ENCODE results near the gene CAMSAP2.
"Not testable (repeated sequence)": the region's sequence is repeated elsewhere in the genome, so short reads cannot be mapped to it uniquely, and the experiment has no call there.

CAMSAP2 gene

DNA sequence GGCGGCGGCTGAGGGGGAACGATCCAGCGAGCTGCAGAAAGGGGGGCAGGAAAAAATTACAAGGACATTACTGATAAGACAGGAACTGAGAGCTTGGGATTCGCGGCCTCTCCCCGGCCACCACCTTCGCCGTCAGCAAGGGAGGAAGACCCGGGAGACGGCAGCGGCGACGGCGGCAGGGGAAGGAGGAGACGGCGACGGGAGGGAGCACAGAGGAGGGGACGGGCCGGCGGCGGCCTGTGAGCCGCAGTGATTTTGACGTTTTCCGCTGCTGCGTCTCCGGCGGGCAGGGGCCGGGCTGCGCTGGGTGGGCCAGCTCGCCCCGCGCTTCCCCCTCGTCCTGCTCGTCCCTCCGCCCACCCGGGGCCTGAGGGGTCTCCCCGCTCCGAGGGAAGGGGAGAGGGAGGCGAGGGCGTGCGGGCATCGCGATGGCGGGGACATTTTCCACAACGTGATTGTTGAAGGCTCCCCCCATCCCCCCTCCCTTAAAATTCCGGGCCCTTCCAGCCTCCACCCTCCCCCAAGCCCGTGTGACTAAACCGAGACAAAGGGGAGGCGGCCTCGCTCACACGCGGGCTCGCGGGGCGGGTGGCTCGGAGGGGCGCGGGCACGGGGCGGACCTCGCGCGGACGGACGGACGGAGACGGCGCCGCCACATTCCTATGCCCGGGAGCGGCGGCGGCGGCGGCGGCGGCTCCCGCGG is 407 bp downstream of the CAMSAP2 start:
- DNase-seq (ENCODE audit: low read depth, low spot score), result peak; percentile 33

DNA sequence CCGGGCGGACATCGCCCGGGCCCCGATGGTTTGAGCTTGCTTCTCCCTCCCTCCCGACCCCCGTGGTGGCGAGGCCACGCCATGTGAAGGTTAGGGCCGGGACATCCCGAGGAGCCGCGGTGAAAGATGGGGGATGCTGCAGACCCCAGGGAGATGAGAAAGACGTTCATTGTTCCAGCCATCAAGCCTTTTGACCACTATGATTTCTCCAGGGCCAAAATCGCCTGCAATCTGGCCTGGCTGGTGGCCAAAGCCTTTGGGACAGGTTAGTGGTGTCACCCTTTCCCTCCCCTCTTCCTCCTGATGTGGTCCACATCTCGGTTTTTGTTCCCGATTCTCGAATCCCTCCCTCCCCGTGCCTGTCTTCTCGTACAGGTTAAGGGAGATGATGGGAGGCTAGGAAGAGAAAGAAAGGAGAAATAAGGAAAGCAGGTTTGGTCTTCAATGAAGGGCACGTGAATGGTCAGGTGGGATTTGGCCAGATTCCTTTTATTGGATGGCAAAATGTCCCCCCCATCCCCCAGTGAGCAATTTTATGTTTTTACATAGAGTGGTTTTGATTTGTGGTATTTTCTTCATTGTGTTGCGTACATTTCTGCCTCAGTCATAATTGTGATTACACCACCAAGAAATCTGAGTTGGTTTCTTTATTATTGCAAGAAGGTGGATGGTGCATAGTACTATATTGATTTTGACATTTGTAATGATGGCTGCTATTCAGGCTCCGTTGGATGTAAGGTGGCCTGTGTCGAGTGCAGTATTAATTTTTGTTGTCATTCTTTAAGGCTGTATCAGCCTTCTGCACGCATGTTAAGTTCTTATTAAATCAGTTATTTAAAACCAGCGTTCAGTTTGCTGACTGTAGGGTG is 1.2 kb downstream of the CAMSAP2 start:
- no peak for DNase-seq (ENCODE audit: low read depth, low spot score)

DNA sequence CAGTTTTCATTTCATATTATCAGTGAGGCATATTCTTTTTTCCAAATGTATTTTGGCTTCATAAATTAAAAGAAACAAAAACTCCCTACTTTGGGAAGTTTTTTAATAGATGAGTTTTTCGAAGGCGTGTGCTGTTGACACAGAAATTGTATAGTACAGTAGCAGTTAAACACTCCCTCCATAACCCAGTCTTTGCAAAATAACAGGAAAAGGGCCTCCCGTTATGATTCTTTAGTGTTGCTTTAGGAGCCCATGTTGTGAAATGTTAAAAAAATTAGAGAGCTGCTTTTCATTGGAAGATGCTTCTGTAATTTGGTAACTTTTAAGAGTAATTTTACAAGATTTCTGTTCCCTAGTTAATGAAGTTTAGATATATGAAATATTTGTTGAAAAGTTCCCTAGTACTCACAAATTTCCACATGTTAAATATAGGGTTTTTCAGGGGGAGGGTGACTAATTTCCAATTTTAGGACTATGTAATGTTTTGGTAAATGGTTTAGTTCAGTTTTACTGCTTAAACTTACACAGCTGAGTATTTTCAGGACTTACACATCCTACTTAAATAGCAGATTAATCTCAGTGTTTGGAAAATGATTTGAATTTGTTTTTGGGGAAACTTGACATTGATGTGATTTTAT is 2.0 kb downstream of the CAMSAP2 start:
- DNase-seq (ENCODE audit: low read depth, low spot score), result no peak

DNA sequence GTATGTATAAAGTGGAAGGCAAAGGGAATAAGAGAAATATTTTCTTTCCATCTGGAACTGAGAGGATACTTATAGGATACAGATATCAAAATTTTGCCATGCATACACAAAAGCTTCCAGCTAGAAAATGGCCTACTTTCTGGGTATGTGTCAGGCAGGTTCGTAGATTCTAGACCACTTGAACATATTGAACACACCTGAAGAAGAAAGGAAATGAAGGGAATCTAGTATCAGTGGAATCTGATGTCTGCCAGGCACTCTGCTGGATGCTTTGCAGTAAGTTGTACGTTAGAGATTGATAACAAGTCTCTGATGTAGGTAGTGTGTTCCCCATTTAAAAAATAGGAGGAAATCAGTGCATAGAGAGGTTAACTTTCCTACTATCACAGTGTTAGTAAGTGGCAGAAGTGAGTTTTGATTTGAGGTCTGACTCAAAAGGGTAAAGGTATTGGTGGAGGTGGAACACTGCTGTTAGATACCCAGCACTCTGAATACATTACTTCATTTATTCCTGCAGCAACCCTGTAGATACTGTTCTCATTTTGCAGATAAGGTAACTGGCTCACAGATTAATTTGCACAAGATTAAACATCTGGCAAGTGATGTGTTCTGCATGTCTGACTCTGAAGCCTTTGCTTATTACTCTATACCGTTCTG is 3.0 kb downstream of the CAMSAP2 start:
- no peak for DNase-seq (ENCODE audit: low read depth, low spot score)

DNA sequence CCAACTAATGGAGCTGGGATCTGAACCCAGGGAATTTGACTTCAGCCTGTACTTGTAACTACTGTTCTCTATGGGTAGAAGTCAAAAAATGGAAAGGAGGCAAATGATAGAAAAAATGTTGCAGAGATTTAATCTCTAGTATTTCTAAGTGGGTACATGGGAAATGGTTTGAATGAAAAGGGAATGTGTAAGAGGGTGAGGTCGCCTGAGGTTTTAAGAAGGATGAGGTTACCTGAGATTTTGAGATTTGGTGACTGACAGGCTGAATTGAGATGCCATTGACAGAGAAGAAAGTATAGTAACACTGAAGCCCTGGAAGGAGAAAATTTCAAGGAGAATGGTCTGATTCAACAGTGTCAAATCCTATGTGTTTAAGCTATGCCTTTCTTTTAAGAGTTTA is 5.5 kb downstream of the CAMSAP2 start:
- no peak for DNase-seq (ENCODE audit: low read depth, low spot score)

GRCh38 chr1:200749090-200749489 is 10.4 kb downstream of the CAMSAP2 start:
- DNase-seq (ENCODE audit: low read depth, low spot score), result no peak

DNA sequence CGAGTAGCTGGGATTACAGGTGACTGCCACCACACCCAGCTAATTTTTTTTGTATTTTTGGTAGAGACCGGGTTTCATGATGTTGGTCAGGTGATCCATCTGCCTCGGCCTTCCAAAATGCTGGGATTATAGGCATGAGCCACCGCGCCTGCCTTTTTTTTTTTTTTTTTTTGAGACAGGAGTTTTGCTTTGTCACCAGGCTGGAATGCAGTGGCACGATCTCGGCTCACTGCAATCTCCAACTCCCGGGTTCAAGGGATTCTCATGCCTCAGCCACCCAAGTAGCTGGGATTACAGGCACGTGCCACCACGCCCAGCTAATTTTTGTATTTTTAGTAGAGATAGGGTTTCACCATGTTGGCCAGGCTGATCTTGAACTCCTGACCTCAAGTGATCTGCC is 12.1 kb downstream of the CAMSAP2 start:
- not testable (repeated sequence) for DNase-seq (ENCODE audit: low read depth, low spot score)

- DNase-seq (ENCODE audit: low read depth, low spot score), result no peak
These were observed 13.0 kb downstream of the CAMSAP2 start for GRCh38 chr1:200751717-200752116.

DNA sequence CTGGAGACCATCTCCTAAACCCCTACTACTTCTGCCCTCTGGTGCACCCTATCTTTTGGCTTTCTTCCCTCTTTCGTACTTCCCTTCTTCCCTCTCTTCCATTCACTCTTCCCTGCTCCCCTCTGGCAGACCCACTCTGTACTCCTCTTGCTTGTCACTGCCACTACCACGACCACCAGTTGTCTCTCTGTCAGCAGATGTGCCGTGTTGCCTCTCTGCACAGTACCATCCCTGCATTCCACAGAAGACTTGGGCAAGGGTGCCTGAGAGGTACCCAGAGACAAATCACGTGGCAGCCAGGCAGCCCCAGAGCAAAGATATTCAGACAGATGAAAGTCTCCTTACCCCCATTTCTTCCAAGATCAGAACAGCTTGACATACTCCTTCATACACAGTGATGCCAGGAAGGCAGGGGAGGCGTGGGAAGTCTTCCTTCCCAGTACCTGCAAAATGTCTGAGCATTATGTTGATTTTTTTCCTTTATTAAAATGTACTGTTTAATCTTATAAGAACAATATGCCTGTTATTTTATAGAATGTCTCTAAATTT is 15.0 kb downstream of the CAMSAP2 start:
- no peak for DNase-seq (ENCODE audit: low read depth, low spot score)

- DNase-seq (ENCODE audit: low read depth, low spot score), result no peak
These were observed 16.8 kb downstream of the CAMSAP2 start for GRCh38 chr1:200755456-200755855.

DNA sequence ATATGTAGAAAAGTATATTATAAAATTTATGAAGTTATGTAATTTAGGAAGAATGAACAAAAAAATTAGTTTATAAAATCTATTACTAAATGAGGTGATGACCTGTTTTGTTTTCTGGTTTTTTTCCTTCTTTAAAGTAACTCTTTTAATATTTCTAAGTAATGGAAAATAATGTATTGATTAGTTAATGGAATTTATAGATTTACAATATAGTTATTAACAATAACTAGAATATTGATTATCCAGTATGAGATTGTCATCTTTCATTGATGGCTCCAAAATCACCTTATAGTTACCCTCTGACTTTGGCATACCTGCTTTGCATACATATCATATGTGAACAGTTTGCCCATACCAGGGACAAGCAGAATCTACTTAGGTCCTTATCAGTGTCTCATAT is 23.4 kb downstream of the CAMSAP2 start:
- DNase-seq (ENCODE audit: low read depth, low spot score), result no peak

GRCh38 chr1:200767321-200767720 is 28.6 kb downstream of the CAMSAP2 start:
- DNase-seq (ENCODE audit: low read depth, low spot score), result no peak

GRCh38 chr1:200771625-200772555 is 33.2 kb downstream of the CAMSAP2 start:
- no peak for DNase-seq (ENCODE audit: low read depth, low spot score)

DNA sequence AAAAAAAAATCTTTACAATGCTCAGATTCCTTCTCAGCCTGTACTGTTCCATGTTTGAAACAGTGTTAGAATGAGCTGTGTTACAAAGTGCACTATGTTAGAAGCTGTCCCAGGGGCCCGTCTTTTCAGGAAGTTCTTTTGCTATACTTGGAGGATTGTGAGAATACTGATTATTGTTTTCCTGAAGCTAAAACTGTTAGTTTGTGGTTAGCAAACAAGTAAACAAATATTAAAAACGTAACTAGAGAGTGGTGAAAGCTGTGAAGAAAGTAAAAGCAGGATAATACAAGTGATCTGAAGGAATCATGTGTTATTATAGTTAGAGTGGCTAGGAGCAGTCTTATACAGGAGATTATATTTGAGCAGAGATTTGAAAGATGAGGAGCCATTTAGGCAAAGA is 35.6 kb downstream of the CAMSAP2 start:
- DNase-seq (ENCODE audit: low read depth, low spot score), result no peak

DNA sequence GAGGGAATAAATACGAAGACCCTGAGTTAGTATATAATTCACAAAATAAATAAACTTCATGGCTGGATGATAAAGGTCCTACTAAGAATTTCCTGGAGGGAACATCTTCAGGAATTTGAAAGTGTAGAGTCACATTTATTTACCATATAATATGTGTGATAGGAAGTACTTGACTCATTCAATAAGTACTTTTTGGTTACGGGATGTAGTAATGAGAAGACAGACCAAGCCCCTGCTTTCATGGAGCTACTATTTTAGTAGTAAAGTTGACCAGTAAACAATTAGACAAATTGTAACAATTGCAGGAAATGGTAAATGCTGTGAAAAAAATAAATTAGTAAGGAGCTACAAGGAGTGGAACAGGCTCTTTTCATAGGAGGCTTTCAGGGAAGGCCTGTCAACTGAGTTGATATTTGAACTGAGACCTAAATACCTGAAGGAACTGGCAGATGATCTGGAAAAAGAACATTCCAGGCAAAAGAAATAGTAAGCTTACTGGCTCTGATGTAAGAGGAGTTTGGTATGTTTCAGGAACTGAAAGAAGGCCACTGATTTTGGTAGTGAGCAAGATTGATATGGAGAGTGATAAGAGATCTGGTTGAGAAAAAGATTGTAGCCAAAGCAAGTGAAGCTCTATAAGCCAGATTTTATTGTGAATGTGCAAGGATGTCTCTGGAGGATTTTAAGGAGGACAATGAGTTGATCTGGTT is 36.2 kb downstream of the CAMSAP2 start:
- no peak for DNase-seq (ENCODE audit: low read depth, low spot score)

GRCh38 chr1:200775850-200776249 is 37.2 kb downstream of the CAMSAP2 start:
- DNase-seq (ENCODE audit: low read depth, low spot score), result no peak

DNA sequence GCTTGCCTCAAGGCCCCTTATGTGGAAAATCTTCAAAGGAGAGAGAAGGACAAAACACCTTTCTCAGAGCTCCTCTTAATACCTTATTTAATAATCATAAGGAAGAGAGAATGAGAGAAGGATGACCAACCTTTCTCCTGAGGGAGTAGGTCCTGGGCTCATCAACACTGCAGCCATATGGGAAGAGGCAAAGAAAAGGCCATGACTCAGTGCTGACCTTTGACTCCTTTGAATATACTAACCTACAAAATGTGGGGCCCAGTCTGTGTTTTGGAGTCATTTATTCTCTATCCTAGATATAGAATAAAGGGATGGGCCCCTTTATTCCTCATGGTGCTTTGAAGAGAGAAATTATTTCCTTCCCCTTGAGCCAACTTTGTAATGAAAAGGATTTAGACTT is 38.3 kb downstream of the CAMSAP2 start:
- DNase-seq (ENCODE audit: low read depth, low spot score), result no peak

DNA sequence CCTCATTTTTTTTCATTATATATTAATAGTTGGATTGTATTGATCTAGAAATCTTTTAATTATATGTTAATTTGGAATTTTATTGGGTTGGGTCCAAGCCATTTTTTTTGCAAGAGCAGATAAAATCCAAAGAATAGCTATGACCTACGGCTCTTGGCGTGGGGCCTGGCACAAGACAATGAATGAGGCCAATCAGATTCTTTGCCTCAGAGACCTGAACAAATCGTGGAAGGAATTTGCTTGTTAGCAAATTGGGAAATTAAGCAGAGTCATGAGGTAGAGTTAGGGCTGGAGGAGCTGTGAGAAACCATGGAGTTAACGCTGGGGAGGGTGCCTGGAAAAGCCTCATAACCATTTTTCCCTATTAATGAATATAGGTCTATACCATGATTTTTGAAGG is 40.1 kb downstream of the CAMSAP2 start:
- DNase-seq (ENCODE audit: low read depth, low spot score), result no peak

- DNase-seq (ENCODE audit: low read depth, low spot score), result no peak
These were observed 40.6 kb downstream of the CAMSAP2 start for GRCh38 chr1:200779326-200779725.
